Measurements from ENCODE around the gene FAM193A. TPM values are rescaled to one million over a fixed set of nuclear protein-coding genes. Genes with fewer than 3 reads are reported as not detected.

The FAM193A gene
- polyA plus RNA-seq, 1 of the 3 experiments (the other 2 are of a cell fraction) = 9.2 TPM

- ChIA-PET POLR2A (no interaction called here), CTCF (no interaction called here)
- H3K36me3 ChIP-seq (replicated peaks in 1 of 2; ENCODE audit: control insufficient read depth in 1 of 2, insufficient read depth in 2 of 2, low read length in 1 of 2) = peaks cover 71 to 74% of the 10 kb centered on the region in 2 experiments
- H2AFZ ChIP-seq (ENCODE audit: low read depth) = no peak overlapping the region
- H3K79me2 ChIP-seq (ENCODE audit: insufficient read depth) = peaks cover 4% of the 10 kb centered on the region; the same call in 1 of the 2 replicates
- no peaks in the 10 kb centered on the region for H3F3A ChIP-seq (replicated peaks; ENCODE audit: insufficient read depth)
- no peaks in the 10 kb centered on the region for H3K4me1 ChIP-seq (ENCODE audit: control insufficient read depth in 1 of 2, insufficient read depth in 2 of 2, low read depth in 1 of 2, low read length in 1 of 2)
- H3K27ac ChIP-seq (ENCODE audit: low read depth in 2 of 2, low read length in 1 of 2) = no peak overlapping the region
- H3K9ac ChIP-seq = no peak overlapping the region
- no peak overlapping the region for H3K4me3 ChIP-seq (ENCODE audit: low read depth in 2 of 2, low read length in 1 of 2)
- TF ChIP-seq TAF1 (IDR thresholded peaks at IDR 0.05; ENCODE audit: borderline replicate concordance, low read depth, low read length) (no peak), YY1 (IDR thresholded peaks at IDR 0.05; ENCODE audit: low read depth) (no peak), TEAD4 (IDR thresholded peaks at IDR 0.05; ENCODE audit: borderline replicate concordance, insufficient read depth) (no peak), IRF3 (IDR thresholded peaks at IDR 0.05; ENCODE audit: low read depth, low read length) (no peak), JUND (IDR thresholded peaks at IDR 0.05) (no peak), GABPA (IDR thresholded peaks at IDR 0.05; ENCODE audit: low read depth) (no peak), MEF2A (IDR thresholded peaks at IDR 0.05; ENCODE audit: borderline replicate concordance, low read depth) (no peak), EZH2phosphoT487 (IDR thresholded peaks at IDR 0.05; ENCODE audit: borderline replicate concordance, low read depth) (no peak), USF2 (IDR thresholded peaks at IDR 0.05; ENCODE audit: borderline replicate concordance, low read depth, low read length) (no peak), CHD2 (IDR thresholded peaks at IDR 0.05; ENCODE audit: low read length, partially characterized antibody) (no peak), SMC3 (IDR thresholded peaks at IDR 0.05; ENCODE audit: low read depth, low read length) (no peak), SIN3A (IDR thresholded peaks at IDR 0.05; ENCODE audit: borderline replicate concordance, low read depth, low read length) (no peak), ELF1 (IDR thresholded peaks at IDR 0.05) (no peak), RAD21 (IDR thresholded peaks at IDR 0.05; ENCODE audit: low read length) (no peak), USF1 (IDR thresholded peaks at IDR 0.05; ENCODE audit: borderline replicate concordance, low read depth) (no peak), RCOR1 (IDR thresholded peaks at IDR 0.05; ENCODE audit: low read length) (no peak), GATA2 (CRISPR knock-in tag; IDR thresholded peaks at IDR 0.05) (no peak), NRF1 (IDR thresholded peaks at IDR 0.05; ENCODE audit: low read depth, low read length) (no peak), PBX3 (IDR thresholded peaks at IDR 0.05) (no peak), POLR2AphosphoS5 (IDR thresholded peaks at IDR 0.05; ENCODE audit: low read depth, low read length) (no peak)
- DNase-seq = no peak
- 0 out of 2 replicates have a peak, but pooled peaks cover 5% of the 10 kb centered on the region for H4K20me1 ChIP-seq (ENCODE audit: insufficient read depth)
- H3K27me3 ChIP-seq (ENCODE audit: insufficient read depth) = no peaks in the 10 kb centered on the region
- WGBS (ENCODE audit: low lambda C conversion rate) = 96% methylated on average over 7 of the region's 7 CpGs
- H3K4me2 ChIP-seq = no peak overlapping the region
- no peaks in the 10 kb centered on the region for H3K9me2 ChIP-seq
- no peaks in the 10 kb centered on the region for H3K9me3 ChIP-seq
Measured at GRCh38 chr4:2699534-2699933, 163.1 kb downstream of the FAM193A start.

Measured in SK-N-SH (cell line).